Thyroid gland (tissue), 4 donors: ENCODE data around the gene TMEM81.

ENCODE experiments used
- CTCF ChIP-seq, 6 experiments: fragments of 200-600 bp in 3 of 6; fragments of 450-650 bp in 3 of 6; sonication (generic) in 3 of 6; IDR thresholded peaks; one replicate each; pipeline ENCODE4 v1.5.1; 2016 to 2019; ENCODE audit warnings: antibody characterized with exemption in 6 of 6, mild to moderate bottlenecking in 2 of 6, inconsistent platforms in 1 of 6, moderate library complexity in 1 of 6
- POLR2A ChIP-seq, 2 donors: fragments of 450-650 bp; IDR thresholded peaks; one replicate each; pipeline ENCODE4 v1.6.1; 2017; ENCODE audit warnings: antibody characterized with exemption in 2 of 2, mild to moderate bottlenecking in 2 of 2, moderate library complexity in 1 of 2

- TF ChIP-seq CTCF (IDR thresholded peaks at IDR 0.05) (no peak), POLR2A (IDR thresholded peaks at IDR 0.05) (no peak)
Observed at GRCh38 chr1:205046870-205047269, 37.4 kb downstream of the TMEM81 start.
